ENCODE measurements around the gene BTN2A1. TPM values are rescaled to one million over a fixed set of nuclear protein-coding genes. Genes with fewer than 3 reads are reported as not detected.

The BTN2A1 gene
- total and polyA plus RNA-seq, 2 of the 13 experiments (the other 11 are each of a cell fraction or from before 2014, with no cell fraction given) = 16.4 to 30.4 TPM

GRCh38 chr6:26514984-26515383 lies 57.2 kb downstream of the BTN2A1 start (continued):
- TF ChIP-seq REST (IDR thresholded peaks at IDR 0.05; ENCODE audit: borderline replicate concordance in 1 of 2, low read depth in 1 of 2, low read length in 2 of 2) (no peak), NFAT5 (CRISPR knock-in tag; IDR thresholded peaks at IDR 0.05) (no peak), HOXA3 (CRISPR knock-in tag; IDR thresholded peaks at IDR 0.05) (peak; percentile 86), ZNF20 (CRISPR knock-in tag; IDR thresholded peaks at IDR 0.05) (no peak), PHF5A (CRISPR knock-in tag; IDR thresholded peaks at IDR 0.05; ENCODE audit: low read depth, unreplicated experiment) (peak; percentile 44), SMAD3 (CRISPR knock-in tag; IDR thresholded peaks at IDR 0.05) (peak; percentile 24; the same call in 1 of the 2 replicates), ZNF75D (CRISPR knock-in tag; IDR thresholded peaks at IDR 0.05; ENCODE audit: borderline replicate concordance) (no peak), MTA3 (CRISPR knock-in tag; IDR thresholded peaks at IDR 0.05) (no peak), ZNF761 (CRISPR knock-in tag; conservative IDR thresholded peaks at IDR 0.05) (no peak), ZNF512 (CRISPR knock-in tag; IDR thresholded peaks at IDR 0.05) (no peak), YY1 (IDR thresholded peaks at IDR 0.05; ENCODE audit: insufficient read depth, insufficient replicate concordance, low read depth, low read length) (peak; percentile 90), IRF2 (CRISPR knock-in tag; IDR thresholded peaks at IDR 0.05) (peak; percentile 68; the same call in 1 of the 2 replicates), ZSCAN29 (CRISPR knock-in tag; conservative IDR thresholded peaks at IDR 0.05) (no peak), HOXA5 (CRISPR knock-in tag; IDR thresholded peaks at IDR 0.05) (0 out of 2 replicates have a peak, but pooled peaks have one; percentile 28), WIZ (CRISPR knock-in tag; IDR thresholded peaks at IDR 0.05) (peak; percentile 39; the same call in 1 of the 2 replicates), ZNF567 (CRISPR knock-in tag; IDR thresholded peaks at IDR 0.05; ENCODE audit: borderline replicate concordance) (no peak), SOX6 (IDR thresholded peaks at IDR 0.05) (no peak), SOX6 (CRISPR knock-in tag; IDR thresholded peaks at IDR 0.05) (peak; percentile 80), KDM6A (CRISPR knock-in tag; IDR thresholded peaks at IDR 0.05; ENCODE audit: low read depth) (peak; percentile 72), ELF1 (CRISPR knock-in tag; IDR thresholded peaks at IDR 0.05) (0 out of 2 replicates have a peak, but pooled peaks have one; percentile 33), CC2D1A (CRISPR knock-in tag; IDR thresholded peaks at IDR 0.05) (no peak), ZBTB20 (CRISPR knock-in tag; IDR thresholded peaks at IDR 0.05; ENCODE audit: borderline replicate concordance, low read depth) (peak; percentile 75; the same call in 1 of the 2 replicates)
